KOPT-K1 (cell line): ENCODE measurements around the gene HDAC7.

ENCODE experiments used
- H3K27ac ChIP-seq: fragments of 200-600 bp; sonication (generic); 2 replicates; pipeline ENCODE4 v1.5.1; 2016; ENCODE audit warnings: antibody characterized with exemption, mild to moderate bottlenecking, low read depth, low read length; ENCODE audit not compliant: poor library complexity, severe bottlenecking
- H3K36me3 ChIP-seq: fragments of 200-600 bp; sonication (generic); 2 replicates; pipeline ENCODE4 v1.5.1; 2017; ENCODE audit warnings: antibody characterized with exemption, mild to moderate bottlenecking, low read length, moderate library complexity; ENCODE audit not compliant: insufficient read depth
- H3K9me3 ChIP-seq: fragments of 200-600 bp; sonication (generic); 2 replicates; pipeline ENCODE4 v1.5.1; 2017; ENCODE audit warnings: antibody characterized with exemption, low read length, mild to moderate bottlenecking; ENCODE audit not compliant: insufficient read depth, poor library complexity, severe bottlenecking

HDAC7 gene

DNA sequence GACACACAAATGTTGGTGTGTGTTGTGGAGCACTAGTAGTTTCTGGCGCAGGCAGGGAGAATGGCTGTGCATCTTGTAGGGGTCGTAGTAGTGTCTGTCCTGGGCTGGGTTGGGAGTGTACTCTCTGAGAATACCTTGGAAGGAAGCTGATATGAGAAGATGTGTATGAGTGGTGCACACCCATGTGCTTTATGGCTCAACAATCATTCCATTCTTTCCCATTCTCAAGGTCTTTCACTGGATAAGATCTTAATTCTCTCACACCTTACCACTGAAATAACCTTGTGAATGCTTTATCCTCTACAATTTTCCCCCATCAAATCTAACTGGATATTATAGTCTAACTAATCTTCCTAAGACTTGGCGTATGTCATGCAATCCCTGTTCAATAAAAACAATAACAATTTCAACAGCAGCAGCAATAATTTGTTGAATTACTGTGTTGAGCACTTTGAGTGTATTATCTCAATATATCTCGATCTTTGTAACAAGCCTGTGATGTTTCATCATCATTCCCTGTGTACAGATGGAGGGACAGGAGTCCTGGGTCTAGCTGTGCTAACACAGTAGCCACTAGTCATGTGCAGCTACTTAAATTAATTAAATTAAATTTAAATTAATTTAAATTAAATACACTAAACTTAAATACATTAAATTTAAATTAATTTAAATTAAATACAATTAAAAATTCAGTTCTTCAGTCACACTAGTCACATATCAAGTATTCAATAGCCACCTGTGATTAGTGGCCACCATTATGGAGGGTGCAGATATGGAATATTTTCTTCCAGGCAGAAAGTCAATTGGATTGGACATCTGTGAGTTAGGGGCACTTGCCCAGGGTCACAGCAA lies 50.2 kb downstream of the HDAC7 start:
- H3K27ac ChIP-seq = no peak overlapping the region
- no peaks in the 10 kb centered on the region for H3K36me3 ChIP-seq
- H3K9me3 ChIP-seq = no peaks in the 10 kb centered on the region

DNA sequence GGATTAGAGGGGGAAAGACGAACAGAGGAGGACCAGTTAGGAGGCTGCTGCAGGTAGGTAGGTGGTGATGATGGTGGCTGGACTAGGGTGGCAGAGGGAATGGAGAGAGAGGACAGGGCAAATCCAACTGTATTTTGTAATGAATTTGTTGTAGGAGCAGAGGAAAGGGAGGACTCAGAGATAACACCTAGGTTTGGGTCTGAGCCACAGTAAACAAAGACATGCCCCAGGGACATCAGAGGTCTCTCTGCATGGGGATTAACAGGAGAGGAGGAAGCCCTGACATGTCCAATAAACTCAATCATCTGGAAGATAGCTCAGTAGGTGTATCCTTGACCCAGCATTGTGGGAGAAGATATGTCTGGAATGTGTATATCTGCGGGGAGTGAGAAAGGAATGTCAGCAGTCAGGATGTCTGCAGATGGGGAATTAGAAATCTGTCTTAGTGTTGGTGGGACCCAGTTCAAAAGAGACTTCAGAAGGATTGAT lies 51.3 kb downstream of the HDAC7 start:
- Histone ChIP-seq H3K27ac (no peak overlapping the region), H3K9me3 (no peaks in the 10 kb centered on the region), H3K36me3 (no peaks in the 10 kb centered on the region)

DNA sequence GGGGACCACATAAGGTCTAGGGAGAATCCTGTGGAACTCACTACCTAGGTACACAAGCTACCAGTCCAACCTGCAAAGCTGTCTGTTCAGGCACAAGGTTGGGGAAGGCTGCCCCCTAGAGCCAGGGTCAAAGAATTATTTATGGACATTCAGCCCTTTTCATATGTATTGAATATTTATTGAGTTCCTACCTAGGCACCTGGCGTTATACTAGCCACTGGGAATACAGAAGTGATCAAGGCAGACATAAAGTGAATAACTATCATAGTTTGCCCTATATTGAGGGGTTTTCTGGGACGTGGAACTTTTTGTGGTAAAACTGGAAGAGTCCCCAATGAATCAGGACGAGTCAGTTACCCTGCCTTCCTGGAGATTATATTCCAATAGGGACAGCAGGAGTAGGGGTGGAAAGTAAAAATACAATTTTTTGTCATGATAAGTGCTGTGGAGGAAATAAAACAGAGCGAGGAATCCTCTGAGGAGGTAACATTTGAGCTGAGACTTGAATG lies 52.4 kb downstream of the HDAC7 start:
- no peaks in the 10 kb centered on the region for H3K9me3 ChIP-seq

DNA sequence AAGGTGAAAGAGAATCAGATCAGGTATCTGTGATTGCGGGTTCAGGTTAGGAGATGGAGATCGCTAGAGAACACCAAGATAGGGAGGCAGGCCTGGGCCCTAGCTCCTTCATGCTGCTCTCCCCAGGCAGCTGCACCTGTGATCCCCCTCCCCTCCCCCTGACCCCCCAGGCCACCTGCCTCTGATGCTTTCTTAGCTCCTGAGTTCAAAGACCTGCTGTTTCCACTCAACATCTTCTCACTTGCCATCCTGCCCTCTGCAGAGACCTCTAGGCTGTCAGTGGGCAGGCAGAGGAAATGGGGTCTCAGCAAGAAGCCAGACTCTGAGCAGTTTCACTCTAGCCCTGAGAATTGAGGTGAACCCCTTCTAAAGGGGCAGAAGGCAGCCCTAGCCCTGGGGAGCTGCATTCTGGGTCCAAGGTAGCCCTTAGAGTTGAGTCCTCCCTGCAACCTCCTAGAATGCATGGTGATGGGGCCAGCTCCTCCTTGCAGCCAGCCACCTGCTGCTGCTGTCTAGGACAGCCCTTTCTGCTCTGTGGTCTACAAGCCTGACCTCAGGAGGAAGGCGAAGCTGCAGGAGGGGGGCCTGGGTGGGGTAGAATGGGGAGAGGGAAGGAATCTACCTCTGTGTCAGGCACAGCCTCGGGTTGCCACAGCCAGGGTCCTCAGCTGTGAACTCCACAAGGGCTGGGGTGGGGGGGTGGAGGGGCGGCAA lies 53.0 kb downstream of the HDAC7 start:
- Histone ChIP-seq H3K36me3 (no peaks in the 10 kb centered on the region), H3K9me3 (no peaks in the 10 kb centered on the region), H3K27ac (peak overlapping the region; percentile 35)

More for the DNA sequence above, 52.4 kb downstream of the HDAC7 start:
- Histone ChIP-seq H3K36me3 (no peaks in the 10 kb centered on the region), H3K27ac (no peak overlapping the region)

DNA sequence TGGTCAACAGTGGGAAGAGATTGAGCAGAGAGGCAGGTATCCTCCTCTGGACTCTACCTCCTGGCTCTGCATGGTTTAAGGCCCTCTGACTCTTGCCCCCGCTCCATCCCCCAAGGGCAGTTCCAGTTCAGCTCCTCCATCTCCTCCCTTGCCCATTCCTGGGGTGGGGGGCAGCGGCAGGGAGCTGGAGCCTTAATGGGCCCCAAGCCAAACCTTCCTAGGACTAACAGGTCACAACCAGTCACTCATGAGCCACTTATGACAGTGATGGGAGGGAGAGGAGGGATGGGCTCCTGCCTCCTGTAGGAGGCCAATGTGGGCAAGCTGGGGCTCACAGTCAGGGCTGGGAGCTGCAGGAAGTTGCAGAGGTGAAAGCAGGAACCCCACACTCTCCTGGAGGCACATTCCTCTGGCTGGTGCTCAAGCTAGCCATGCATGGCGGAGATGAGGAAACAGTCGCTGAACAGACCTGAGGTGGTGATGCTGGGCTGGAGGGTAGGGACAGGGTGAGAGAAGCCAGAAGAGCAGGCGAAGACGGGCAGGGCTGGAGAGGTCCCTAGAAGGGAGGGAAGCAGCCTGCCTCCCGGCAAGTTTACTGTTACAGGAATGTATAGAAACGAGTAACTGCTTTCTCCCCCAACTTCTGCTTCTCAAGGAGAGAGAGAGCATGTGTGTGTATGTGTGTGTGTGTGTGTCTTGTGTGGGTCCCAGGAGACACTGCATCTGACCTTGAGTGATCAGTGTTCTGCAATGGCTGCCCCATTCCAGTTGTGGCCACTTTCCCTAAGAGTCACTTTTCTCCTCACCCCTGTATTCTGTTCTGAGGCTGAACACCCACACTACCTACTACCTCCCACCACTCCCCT lies 56.0 kb downstream of the HDAC7 start:
- Histone ChIP-seq H3K27ac (no peak overlapping the region), H3K9me3 (no peaks in the 10 kb centered on the region), H3K36me3 (no peaks in the 10 kb centered on the region)

DNA sequence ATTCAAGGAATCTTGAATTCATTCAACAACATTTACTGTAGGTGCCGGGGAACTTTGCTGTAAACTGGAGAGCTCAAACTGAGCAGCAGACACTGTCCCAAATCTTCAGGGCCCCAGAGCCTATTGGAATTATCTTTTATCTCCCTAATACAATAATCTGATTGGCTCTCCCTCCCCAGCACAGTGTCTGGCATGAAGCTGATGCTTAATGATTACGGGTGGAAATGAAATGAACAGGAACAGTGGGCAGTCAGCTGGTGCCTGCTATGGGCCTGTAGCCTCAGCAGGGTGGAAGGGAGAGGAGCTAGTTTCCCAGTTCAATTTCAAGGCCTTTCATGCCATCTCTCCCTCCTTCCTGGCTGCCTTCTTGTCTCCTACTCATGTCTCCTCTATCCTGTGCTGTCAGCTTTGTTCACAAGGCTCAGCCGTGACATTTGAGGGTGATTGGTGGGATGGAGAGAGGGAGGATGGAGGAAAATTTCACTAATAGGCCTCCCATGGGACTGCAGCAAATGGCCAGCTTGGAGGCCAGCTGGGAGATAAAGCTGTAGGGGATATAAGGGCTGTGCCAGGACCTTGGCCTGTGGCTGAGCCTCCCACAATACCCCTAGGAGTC lies 56.7 kb downstream of the HDAC7 start:
- H3K9me3 ChIP-seq = no peaks in the 10 kb centered on the region
- no peaks in the 10 kb centered on the region for H3K36me3 ChIP-seq
- no peak overlapping the region for H3K27ac ChIP-seq

DNA sequence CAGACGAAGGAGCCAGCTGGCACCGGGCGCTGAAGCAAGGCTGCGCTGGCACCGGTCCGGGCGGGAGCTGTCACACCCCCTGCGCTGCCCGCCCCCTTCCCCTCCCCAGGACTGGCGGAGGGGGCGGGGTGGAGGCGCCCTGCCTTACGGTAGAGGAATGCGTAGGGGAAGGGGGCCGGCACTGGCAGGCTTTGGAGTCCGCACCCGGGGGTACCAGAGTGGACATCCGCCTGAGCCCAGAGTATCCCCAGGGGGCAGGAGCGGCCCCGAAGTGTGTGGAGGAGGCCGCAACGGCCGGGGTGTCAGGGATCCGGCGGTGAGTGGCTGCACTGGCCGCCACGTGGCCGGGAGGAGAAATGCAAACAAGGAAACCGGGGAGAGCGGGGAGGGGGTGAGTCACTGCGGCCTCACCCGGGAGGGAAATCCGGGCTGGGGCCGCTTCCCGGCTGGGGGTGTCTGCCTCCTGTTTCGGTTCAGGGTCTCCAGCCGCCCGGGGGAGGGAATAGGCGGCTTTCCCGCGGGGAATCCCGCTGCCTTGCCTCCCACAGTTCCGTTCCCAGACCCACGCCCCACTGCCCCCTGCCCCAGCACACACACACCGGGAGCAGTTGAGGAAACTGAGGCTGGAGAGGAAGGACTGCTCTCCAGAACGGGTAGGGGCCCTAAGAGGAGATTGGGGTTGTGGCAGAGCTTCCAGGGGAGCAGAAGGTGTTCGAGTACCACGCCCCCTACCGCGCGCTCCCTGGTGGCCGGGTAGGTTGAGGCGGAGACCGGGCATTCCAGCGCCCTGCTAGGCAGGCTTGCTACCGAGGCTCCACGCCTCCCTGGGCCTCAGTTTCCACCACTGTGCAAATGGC lies 60.6 kb downstream of the HDAC7 start, which contains the start of gene RAPGEF3:
RAPGEF3 (minus strand) TSS at position 47 of the 857 bp plus-strand sequence. CDS start 324 bp downstream, outside the sequence.
- H3K27ac ChIP-seq = peak within 1 kb of the TSS; percentile 25
- no peaks in the 10 kb centered on the region for H3K9me3 ChIP-seq
- no peaks in the 10 kb centered on the region for H3K36me3 ChIP-seq

DNA sequence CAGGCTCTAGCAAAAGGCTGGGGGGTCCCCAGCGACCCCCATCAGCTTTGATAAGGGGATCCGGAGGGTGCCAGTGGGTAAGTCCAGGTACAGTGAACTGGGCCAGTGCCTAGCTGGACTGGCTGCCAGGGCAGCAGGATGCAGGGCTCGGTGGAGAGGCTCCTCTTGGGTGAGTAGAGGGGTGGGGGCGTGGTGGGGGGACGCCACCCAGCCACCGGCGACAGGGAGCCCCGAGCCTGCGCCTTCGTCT lies 61.2 kb downstream of the HDAC7 start:
- H3K36me3 ChIP-seq = no peaks in the 10 kb centered on the region
- no peaks in the 10 kb centered on the region for H3K9me3 ChIP-seq
- no peak overlapping the region for H3K27ac ChIP-seq

DNA sequence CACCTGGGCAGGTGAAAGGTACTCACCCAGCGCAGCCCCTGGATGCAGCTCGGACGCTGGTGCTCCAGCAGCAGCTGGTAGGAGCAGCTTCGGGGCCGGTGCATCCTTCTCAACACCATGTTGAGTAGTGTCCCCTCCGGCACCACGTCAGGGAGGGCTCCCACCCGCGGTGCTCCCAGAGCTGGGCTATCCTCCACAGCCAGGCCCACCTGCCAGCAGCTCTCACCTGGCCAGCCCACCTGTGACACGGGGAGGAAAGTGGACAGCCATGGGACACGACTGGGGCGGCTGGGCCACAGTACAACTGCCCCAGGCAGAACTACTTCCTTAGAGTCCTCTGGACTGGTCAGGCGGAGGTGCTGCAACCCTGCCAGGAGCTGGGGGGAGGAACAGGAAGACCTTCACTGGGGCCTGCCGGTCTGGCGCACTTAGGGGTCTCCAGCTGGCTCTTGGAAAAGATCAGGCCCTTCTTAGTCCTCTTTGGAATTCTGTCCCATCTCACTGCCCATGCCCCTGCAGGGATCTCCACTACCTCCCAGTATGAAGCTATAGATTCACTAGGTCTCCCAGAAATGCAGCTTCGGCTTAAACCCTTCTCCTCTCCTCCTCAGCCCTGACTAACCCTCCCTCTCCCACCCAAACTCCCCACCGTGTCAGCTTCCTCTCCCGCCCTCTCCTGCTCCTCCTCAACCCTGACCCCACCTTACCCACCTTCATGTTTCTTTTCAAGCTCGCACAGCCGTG lies 61.7 kb downstream of the HDAC7 start:
- H3K27ac ChIP-seq = no peak overlapping the region
- no peaks in the 10 kb centered on the region for H3K9me3 ChIP-seq
- no peaks in the 10 kb centered on the region for H3K36me3 ChIP-seq

DNA sequence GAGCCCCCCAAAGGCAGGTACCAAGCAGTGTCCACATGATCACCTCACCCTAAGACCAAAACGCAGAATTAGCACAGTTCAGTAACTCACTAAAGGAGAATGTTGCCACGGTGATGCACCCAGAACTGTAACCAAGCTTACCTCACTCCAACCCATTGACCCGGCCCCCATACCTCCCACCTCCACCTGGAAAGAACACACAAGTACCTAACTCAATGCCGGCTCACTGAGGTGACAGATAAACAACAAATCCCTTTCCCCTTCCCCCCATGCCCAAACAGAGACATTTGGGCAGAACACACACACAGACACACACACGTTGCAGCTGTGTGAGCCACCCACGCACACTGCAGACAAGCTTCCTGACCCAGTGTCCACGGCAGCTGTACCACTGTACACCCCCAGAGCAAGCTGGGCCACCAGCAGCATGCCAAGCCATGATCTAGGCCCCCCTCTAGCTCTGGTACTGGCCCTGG lies 62.3 kb downstream of the HDAC7 start:
- Histone ChIP-seq H3K36me3 (no peaks in the 10 kb centered on the region), H3K27ac (no peak overlapping the region), H3K9me3 (no peaks in the 10 kb centered on the region)

DNA sequence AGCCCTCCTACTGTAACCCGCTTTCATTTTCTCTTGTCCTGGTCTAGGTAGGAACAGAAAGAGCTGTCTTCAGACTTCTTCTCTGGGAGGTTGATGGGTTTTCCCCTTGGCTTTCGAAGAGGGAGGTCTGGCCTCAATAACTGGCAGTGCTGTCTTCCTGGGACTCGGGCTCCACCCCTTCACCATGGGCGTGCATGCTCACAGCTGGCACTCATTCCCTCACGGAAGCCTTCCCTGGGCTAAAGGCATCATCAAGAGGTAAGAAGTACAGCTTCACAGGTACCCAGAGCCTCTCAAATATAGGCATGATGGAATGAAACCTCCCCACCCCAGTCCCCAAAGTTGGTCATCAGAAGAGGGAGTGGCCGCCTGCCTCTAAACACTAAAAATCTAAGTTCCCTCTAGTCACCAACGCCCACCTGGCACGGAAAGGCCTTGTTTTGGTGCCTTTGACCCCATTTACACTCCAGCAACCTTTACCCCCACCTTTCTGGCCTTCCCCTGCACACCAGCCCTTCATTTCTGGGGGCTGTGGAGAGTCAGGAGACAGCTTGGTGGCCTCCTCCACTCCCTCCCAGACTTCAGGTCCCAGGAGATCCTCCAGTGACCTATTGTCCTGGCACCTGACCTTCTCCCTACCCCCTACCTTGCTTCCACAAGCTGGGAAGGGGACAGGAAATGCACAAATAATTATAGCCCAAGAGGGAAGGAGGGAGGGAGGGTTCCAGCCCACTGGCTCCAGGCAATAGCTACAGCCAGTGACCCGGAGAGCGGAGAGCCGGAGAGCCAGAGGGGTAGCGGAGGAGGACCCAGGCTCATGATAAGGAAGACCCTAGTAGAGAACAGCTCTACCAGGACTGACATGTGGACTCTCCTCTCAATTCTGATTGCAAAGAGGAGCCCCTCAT lies 63.8 kb downstream of the HDAC7 start:
- H3K36me3 ChIP-seq = no peaks in the 10 kb centered on the region
- H3K27ac ChIP-seq = no peak overlapping the region
- no peaks in the 10 kb centered on the region for H3K9me3 ChIP-seq

DNA sequence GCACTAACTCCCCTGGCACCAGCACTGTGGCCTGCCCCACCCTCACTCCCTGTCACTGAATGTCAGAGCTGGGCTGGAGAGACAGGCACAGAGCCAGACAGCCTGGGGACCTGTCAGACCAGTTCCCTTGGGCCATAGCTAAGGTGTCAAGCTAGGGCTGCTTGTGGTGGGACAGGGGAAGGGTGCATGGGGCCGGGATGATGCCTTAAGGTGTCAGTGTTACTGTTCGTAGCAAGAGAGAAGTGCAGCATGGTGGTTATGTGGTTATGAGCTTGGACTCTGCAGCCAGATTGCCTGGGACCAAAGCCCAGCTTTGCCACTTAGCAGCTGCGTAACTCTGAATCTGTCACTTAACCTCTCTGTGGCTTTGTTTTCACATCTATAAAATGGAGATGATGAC lies 64.8 kb downstream of the HDAC7 start:
- H3K36me3 ChIP-seq = no peaks in the 10 kb centered on the region
- no peaks in the 10 kb centered on the region for H3K9me3 ChIP-seq
- H3K27ac ChIP-seq = no peak overlapping the region
